Pancreas (tissue), 10 donors: ENCODE data around the gene CPXM2. TPM values are rescaled to one million over a fixed set of nuclear protein-coding genes. Genes with fewer than 3 reads are reported as not detected.

Experiments used
- ATAC-seq, 4 donors: fragments of 200-7000 bp; cut with Tn5 transposase; one replicate each; pipeline versions ENCODE4 v1.8.0 to v1.9.1; 2020; ENCODE audit warnings: mild to moderate bottlenecking in 4 of 4, moderate library complexity in 4 of 4
- DNase-seq, 6 donors: peaks; one replicate each; pipeline ENCODE4 v3.0.0-alpha.2; 2020
- FAIRE-seq: peaks from 2 replicates; lab custom pipeline; 2012; peaks lifted over from hg19 to GRCh38; lab: Jason Lieb, UNC
- H3K27ac ChIP-seq, 4 donors: fragments of 200-600 bp; sonication (generic); 1 replicate in 3 of 4; 2 replicates in 1 of 4; pipeline versions ENCODE4 v1.5.0 to v1.8.0; 2020
- H3K27me3 ChIP-seq, 4 donors: fragments of 200-600 bp; one replicate each; pipeline ENCODE4 v1.8.0; 2021
- H3K36me3 ChIP-seq, 3 donors: fragments of 200-600 bp; sonication (generic) in 1 of 3; one replicate each; pipeline versions ENCODE4 v1.5.0 to v1.8.0; 2020 to 2021
- H3K4me1 ChIP-seq, 3 donors: fragments of 200-600 bp; one replicate each; pipeline ENCODE4 v1.8.0; 2021
- H3K4me3 ChIP-seq, 4 donors: fragments of 200-600 bp; sonication (generic) in 2 of 4; one replicate each; pipeline versions ENCODE4 v1.5.0 to v1.8.0; 2020 to 2021
- H3K9me3 ChIP-seq, 4 donors: fragments of 200-600 bp; one replicate each; pipeline ENCODE4 v1.8.0; 2021
- CTCF ChIP-seq, 4 donors: fragments of 200-600 bp; sonication (generic) in 3 of 4; IDR thresholded peaks; one replicate each; pipeline versions ENCODE4 v1.5.0 to v1.8.0; 2021; ENCODE audit warnings: antibody characterized with exemption in 4 of 4
- WGBS, 2 donors: extraction: QIAGEN DNeasy Blood & Tissue Kit; methylation state at CpG; one replicate each; pipeline ENCODE4 v1.1.7; 2013; 5-methylcytosine and 5-hydroxymethylcytosine counted together
- intact Hi-C, 3 donors: fragments of 100-400 bp; cut with DNase I; formaldehyde crosslinking; loops; one replicate each; pipeline versions ENCODE4 v1.11.1 to v1.14.2; 2022
- polyA plus RNA-seq, 2 donors: library from polyadenylated mRNA; stranded (reverse); fragments of 200-250 nt; gene quantifications; one replicate each; pipeline ENCODE4 v1.2.3, GENCODE V29; 2013
- total RNA-seq, 6 donors: library from RNA; stranded (reverse); fragmentation: NEBNext Ultra II Directional in 4 of 6; extraction: Animal tissue kit (Norgen Biotek cat#: 25700) in 4 of 6; gene quantifications; one replicate each; pipeline versions ENCODE4 v1.2.1 to v1.2.4, GENCODE V29; 2021 to 2023
- donor health status: healthy with polysubstance abuse.
- donor health status: DM: no; HTN: no; CAD: no; lungs with moderate emphysema.
- donor health status: DM: no; HTN: no; CAD: no.
- donor health status: control.
- donor health status: control.
- donor health status: Bipolar disorder and iron deficiency.
- donor health status: DM: yes; HTN: yes; CAD: no.
- donor health status: DM: no; HTN: no; CAD: no.
- donor health status: DM: no; HTN: no; CAD: no.
- donor health status: DM: yes; HTN: yes; CAD: no.

Gene CPXM2
- total and polyA plus RNA-seq, 8 donors, result 0.46 to 3.9 (median 1.2) TPM

GRCh38 chr10:123795846-123796590, 95.6 kb downstream of the CPXM2 start:
- H3K4me3 ChIP-seq, result no peak overlapping the region
- ATAC-seq, result no peak
- no peaks in the 10 kb centered on the region for H3K27me3 ChIP-seq
- no peak overlapping the region for H3K27ac ChIP-seq
- no peak for DNase-seq
- intact Hi-C loops, result no loop called here
- no peak for FAIRE-seq
- WGBS, 2 donors, result 59 to 63% methylated on average over 11 of the region's 11 CpGs
- H3K4me1 ChIP-seq, result no peaks in the 10 kb centered on the region
- no peak for TF ChIP-seq CTCF (IDR thresholded peaks at IDR 0.05)
- no peaks in the 10 kb centered on the region for H3K36me3 ChIP-seq
- H3K9me3 ChIP-seq, result no peaks in the 10 kb centered on the region

DNA sequence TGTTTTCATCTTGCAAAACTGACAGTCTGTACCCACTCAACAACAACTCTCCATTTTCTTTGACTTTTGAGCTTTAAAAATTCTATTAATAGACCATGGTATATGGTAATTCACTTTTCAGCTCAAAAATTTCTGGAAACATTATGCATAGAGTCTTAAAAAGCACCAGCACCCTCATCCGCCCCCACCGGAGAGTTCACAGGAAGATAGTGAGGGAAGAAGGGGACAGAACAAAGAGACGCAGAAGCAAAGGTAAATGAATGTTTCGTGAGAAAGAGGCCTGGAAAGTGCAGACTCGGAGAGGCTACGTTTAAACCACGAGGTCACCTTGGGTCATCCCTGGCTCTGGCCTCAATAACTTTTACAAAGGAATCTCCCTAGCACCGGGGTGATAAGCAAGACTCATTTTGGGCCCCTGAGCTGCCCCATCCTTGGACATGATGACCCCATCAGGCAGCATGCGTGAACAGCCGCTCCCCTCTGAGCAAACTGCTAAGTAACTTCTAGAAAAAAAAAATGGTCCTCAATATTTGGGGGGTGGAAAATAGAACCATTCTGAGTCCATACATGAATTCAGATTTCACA, 96.3 kb downstream of the CPXM2 start:
- no peak for FAIRE-seq
- Histone ChIP-seq H3K9me3 (no peaks in the 10 kb centered on the region), H3K36me3 (no peaks in the 10 kb centered on the region), H3K4me1 (no peaks in the 10 kb centered on the region), H3K27ac (no peak overlapping the region), H3K4me3 (no peak overlapping the region), H3K27me3 (no peaks in the 10 kb centered on the region)
- ATAC-seq, result no peak
- no peak for DNase-seq
- WGBS, 2 donors, result 66 to 67% methylated on average over 10 of the region's 10 CpGs
- no peak for TF ChIP-seq CTCF (IDR thresholded peaks at IDR 0.05)
- intact Hi-C loops, result no loop called here

GRCh38 chr10:123792248-123792978, 99.2 kb downstream of the CPXM2 start:
- 58 to 70% methylated on average over 11 of the region's 11 CpGs for WGBS, 2 donors
- Histone ChIP-seq H3K36me3 (no peaks in the 10 kb centered on the region), H3K4me3 (no peak overlapping the region), H3K27ac (no peak overlapping the region), H3K9me3 (no peaks in the 10 kb centered on the region), H3K4me1 (no peaks in the 10 kb centered on the region), H3K27me3 (no peaks in the 10 kb centered on the region)
- intact Hi-C loops, result no loop called here
- FAIRE-seq (no peak), DNase-seq (no peak), ATAC-seq (no peak)
- no peak for TF ChIP-seq CTCF (IDR thresholded peaks at IDR 0.05)

GRCh38 chr10:123790132-123790885, 101.3 kb downstream of the CPXM2 start:
- Histone ChIP-seq H3K27ac (no peak overlapping the region), H3K36me3 (no peaks in the 10 kb centered on the region), H3K27me3 (no peaks in the 10 kb centered on the region), H3K9me3 (no peaks in the 10 kb centered on the region), H3K4me3 (no peak overlapping the region), H3K4me1 (no peaks in the 10 kb centered on the region)
- intact Hi-C loops, result no loop called here
- WGBS, 2 donors, result 63 to 69% methylated on average over 13 of the region's 13 CpGs
- DNase-seq (no peak), ATAC-seq (no peak), FAIRE-seq (no peak)
- TF ChIP-seq CTCF (IDR thresholded peaks at IDR 0.05), result no peak
